ELF-1 (cell line): Measurements from ENCODE around the gene RASAL2.
"Not testable (repeated sequence)": the region's sequence is repeated elsewhere in the genome, so short reads cannot be mapped to it uniquely, and the experiment has no call there.

Experiments
- DNase-seq: peaks from one replicate; pipeline ENCODE4 v3.0.0-alpha.2; 2016; ENCODE audit warnings: low read depth, low spot score

Gene RASAL2

DNA sequence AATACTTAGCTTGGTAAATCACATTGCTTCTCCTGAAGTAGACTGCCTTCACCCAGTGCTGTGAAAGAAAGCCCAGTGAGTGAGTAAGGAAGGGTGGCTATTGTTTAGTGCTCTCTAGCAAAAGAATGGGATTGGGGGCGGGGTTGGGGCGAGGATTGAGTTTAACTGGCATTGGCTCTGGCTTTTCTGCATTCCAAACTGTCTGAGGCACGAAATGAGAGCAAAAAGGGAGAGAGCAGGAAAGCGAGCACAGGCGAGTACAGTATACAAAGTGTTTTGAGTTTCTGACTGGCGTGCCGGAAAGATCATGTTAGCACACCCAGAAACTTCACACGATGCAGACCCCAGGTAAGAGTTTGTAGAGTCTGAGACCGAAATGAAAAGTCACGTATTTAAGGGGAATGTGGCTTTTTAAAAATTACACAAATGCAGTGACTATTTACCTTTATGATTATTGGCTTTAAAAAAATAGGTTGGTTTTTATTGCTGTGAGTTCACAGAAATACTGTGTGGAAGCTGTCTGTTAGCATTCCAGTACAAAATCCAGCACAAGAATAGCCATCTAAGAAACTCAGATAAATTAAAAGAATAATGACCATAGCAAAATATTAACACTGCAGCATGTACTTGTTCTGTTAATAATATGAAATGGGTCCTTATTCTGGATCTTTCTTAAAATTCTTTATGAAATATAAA lies 247.5 kb downstream of the RASAL2 start:
- peak; percentile 94 for DNase-seq

DNA sequence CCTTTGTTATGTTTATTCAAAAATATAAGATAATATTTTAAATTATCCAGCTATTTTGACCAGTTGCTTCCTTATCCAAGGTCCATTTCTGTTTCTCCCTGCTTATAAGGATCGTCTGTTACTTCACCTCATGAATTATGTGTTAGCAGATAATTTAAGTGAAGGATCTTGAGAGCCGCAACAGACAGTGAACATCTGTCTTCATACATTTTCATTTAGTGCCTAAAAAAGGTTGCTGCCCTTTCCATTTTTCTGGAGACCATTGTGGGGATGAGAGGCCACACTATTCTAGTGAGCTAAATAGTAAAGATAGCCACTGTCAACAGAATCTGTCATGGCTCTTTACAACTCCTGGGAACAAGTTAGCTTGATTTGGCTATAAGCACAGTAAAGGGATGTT lies 248.8 kb downstream of the RASAL2 start:
- DNase-seq: no peak

DNA sequence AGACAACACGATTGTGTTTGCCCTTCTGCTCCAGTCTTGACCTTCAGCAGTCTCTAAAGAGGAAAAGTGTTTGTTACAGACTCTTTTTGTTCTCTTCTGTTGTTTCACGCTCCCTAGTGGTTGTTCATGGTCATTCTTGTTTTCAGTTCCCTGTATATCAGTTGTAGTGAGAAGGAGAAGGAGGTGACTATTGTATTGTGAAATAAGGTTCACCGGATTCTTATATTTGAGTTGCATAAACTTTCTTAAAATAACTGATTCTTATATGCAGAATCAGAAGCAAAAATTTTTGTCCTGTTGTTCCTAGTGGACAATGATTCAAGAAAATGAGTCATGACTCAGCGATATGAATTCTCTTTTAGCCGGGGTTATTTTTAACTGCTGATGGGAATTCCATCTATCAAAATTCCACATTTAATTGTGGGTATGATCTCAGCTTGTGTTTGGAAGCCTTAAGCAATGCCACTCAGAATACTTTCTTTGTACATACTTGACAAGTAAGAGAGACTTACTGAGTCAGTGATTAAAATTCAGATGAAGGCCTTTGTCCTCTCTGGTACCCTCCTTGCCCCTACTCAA lies 250.7 kb downstream of the RASAL2 start:
- no peak for DNase-seq

DNA sequence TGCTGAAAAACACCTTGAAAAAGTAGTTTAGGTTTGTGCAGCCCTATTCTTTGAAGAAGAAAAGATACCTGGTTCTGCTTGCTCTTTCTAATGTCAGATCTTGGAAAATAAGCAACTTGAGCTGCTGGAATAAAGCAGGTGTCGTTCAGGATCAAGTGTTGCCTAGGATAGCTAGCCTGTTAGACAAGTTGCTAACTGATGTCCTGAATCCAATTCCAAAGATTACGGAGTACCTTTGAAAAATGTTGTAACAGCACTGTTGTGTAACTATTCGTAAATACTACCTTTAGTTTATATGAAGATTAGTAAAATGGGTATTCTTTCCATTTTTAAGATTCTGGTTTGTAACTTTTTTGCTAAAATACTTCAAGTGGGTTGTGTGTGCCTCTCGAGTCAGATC lies 251.3 kb downstream of the RASAL2 start:
- no peak for DNase-seq

DNA sequence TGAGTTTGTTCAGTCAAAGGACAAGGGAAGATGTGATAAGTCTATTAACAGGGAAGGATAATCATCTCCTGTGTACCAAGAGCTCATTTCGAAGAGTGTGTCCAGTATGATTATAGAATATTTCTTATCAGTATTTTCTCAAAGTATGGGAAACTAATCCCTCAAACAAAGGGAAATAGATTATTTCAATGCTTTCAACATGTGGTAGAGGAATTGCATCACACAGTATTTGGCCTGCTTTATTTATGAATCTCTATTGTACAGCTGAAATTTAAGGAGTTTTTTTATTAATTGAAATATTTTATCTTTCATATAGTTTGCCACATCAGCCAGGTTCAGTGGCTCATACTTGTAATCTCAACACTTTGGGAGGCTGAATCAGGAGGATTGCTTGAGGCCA lies 251.9 kb downstream of the RASAL2 start:
- DNase-seq: no peak

DNA sequence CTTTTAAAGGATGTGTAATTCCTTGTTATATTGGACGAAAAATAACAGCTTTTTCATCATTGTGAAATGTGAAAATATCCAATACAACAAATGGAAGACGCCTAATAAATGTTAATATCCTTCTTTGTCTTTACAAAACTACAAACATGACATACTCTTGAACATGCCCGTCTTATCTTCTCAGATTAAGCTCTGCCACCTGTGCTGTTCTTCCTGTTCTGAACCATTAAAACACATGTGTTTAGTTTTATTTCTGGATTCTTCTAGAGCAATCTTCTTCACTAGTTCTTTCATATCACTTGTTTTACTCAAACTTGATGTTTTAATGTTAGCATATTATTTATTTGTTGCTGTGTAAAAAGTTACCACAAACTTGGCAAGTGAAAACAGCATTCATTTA lies 255.9 kb downstream of the RASAL2 start:
- DNase-seq: no peak

DNA sequence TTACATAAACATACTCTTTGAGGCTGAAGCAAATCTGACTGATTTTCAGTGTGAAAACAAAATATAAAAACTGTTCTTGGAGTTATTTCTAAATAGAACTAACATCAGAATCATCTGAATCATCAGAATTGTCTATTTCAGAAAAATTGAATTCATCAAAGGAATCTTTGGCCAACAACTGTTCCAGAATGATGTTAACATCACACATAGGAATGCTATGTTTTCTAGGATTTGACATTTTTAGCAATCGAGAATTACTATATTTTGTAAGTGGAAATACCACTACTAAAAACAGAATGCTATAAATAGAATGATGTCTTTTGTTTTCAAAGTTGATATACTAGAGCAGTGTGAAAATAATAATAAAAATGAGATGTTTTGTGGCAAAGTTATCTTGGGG lies 258.0 kb downstream of the RASAL2 start:
- DNase-seq: not testable (repeated sequence)

DNA sequence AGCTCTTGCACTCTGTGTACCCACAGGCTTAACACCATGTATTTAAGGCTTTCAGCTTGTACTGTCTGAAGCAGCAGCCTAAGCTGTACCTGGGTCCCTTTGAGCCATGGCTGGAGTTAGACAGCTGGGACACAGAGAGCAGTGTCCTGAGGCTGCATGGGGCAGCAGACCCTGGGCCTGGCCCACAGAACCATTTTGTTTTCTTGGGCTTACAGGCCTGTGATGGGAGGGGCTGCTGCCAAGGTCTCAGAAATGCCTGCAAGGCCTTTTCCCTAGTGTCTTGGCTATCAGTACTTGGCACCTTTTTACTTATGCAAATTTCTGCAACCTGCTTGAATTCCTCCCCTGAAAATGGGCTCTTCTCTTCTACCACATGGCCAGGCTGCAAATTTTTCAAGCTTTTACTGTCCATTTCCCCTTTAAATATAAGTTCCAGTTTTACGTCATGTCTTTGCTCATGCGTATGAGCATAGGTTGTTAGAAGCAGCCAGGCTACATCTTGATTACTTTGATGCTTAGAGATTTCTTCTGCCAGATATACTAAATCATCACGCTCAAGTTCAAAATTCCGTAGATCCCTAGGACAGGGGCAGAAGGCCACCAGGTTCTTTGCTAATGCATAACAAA lies 259.0 kb downstream of the RASAL2 start:
- DNase-seq: no peak

DNA sequence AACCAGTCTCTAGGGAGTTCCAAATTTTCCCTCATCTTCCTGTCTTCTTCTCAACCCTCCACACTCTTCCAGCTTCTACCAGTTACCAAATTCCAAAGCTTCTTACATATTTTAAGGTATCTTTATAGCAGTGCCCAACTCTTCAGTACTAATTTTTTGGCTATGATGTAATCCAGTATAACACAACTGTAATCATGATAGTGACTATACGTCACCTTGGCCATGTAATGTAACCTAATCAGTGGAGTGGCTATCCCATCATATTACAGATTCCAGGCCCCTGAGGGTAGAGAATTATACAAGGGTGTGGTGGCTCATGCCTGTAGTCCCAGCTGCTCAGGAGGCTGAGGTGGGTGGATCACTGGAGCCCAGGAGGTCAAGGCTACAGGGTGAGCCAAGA lies 259.6 kb downstream of the RASAL2 start:
- DNase-seq: no peak

DNA sequence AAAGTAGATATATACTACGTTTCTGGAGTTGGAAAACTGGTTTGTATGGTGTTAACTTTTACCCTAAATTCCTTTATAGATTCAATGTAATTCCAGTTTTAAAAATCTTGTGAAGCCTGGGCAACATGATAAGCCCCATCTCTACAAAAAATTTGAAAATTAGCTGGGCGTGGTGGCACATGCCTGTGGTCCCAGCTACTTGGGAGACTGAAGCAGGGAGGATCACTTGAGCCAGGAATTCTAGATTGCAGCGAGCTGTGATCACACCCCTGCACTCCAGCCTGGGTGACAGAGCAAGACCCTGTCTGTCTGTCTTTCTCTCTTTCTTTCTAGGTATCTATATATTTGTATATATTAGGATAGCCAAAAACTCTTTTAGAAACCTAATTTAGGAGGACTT lies 260.9 kb downstream of the RASAL2 start:
- DNase-seq: no peak

DNA sequence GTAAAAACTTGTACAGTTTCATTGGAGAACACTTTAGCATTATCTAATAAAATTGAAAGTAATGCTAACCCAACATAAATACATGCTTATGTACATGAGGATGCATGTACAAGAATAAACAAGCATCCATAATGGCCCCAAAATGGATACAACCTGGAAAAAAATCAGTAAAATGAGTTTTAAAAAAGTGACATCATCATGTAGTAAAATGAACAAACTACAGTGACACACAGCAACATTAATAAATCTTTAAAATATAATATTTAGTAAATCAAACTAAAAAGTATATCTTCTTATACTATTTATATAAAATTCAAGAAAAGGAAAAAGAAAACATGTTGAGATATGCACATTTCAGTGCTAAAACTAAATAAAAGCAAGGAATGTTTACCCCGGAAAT lies 262.4 kb downstream of the RASAL2 start:
- no peak for DNase-seq

DNA sequence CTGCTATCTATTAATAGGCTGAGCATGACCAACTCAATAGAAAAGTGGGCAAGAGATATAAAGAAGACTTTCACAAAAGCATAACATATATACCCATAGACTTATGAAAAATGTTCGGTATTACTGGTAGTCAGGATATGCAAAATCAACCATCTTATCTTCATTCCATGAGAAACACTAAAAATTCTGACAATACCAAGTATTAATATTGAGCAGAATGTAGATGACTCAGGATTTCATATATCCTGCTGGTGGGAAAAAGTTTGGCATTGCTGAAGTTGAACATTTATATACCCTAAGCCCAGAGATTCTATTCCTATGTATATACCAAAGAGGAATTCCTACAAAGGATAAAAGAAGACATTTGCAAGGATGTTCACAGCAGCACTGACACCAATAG lies 264.6 kb downstream of the RASAL2 start:
- DNase-seq: no peak

DNA sequence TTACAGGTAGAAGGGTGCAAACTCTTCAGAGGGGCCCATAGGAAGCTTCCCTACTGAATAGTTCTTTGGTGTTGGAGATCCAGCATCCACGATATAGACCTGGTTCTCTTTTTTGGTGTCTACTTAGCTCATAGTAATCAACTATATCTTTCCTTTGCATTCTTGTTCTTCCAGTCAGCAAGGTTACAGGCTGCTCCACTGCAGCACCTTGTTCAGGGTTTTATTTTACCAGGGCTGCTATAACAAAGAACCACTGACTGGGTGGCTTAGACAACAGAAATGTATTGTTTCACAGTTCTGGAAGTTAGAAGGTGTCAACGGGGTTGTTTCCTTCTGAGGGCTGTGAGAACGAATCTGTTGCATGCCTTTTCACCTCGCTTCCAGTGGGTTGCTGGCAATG lies 266.5 kb downstream of the RASAL2 start:
- no peak for DNase-seq

DNA sequence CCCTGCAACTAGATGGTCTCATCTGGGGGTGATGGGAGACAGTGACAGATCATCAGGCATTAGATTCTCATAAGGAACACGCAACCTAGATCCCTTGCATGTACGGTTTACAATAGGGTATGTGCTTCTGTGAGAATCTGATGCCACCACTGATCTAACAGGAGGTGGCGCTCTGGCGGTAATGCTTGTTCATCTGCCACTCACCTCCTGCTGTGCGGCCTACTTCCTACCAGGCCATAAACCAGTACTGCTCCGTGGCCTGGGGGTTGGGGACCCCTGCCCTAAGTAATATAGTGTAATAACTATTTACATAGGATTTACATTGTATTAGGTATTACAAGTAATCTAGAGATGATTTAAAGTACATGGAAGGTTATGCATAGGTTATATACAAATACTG lies 267.9 kb downstream of the RASAL2 start:
- DNase-seq: no peak

DNA sequence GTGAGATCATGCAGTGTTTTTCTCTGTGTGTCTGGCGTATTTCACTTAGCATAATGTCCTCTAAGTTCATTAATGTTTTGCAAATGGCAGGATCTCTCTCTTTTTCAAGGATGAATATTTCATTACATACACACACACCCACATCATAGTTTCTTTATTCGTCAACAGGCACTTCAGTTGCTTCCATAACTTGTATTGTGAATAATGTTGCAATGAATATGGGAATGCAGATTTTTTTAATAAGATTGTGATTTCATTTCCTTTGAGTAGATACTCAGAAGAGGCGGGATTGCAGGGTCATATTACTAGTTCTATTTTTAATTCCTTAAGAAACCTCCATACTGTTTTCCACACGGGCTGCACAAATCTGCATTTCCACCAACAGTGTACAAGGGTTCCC lies 268.8 kb downstream of the RASAL2 start:
- no peak for DNase-seq

DNA sequence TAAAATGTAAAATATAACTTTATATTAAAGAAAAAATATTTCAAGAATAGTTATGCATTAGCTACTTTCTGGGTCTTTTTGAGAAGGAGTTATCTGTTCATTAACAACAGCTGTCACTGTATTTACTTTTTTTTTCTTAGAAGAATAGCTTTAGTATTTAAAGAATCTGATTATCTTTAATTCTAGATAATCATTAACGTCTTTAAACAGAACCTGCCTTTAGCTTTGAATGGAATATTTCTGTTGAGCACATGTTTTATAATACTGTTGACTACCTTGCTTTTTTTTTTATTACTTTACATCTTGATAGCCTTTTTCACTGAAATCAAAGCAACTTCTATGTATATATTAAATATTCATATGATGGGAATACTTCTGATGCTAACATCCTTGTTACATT lies 270.9 kb downstream of the RASAL2 start:
- no peak for DNase-seq

DNA sequence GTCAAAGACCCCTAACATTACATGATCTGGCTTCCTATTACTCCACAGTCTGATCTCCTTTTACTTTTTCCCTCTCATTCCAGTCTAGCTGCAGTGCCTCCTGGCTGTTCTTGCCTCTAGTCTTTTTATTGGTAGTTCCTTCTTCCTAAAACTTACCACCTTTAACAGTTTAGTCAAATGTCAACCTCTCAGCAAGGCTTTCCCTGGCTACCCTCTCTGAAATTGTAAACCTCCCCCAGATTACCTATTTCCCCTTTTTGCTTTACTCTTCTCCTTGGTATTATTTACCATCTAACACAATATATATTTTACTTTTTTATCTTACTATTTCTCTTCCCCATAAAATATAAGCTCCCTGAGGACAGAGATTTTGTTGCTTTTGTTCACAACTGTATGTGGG lies 273.2 kb downstream of the RASAL2 start:
- no peak for DNase-seq

DNA sequence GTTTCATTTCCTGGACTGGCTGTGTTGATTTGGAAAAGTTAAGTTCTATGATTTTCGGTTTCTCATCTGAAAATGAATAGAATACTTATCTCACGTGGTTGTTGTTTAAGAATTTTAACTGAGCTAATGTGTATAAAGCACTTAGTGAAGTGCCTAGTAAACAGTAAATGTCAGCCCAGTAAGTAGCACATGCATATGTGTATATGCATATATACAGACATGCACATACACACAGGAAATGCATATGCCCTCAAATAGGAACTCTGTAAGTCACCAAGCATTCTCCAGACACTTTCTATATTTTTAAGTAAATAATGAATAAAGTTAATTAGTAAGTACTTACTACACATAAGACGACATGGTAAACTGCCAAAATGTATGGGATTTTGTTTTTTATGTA lies 274.3 kb downstream of the RASAL2 start:
- no peak for DNase-seq

DNA sequence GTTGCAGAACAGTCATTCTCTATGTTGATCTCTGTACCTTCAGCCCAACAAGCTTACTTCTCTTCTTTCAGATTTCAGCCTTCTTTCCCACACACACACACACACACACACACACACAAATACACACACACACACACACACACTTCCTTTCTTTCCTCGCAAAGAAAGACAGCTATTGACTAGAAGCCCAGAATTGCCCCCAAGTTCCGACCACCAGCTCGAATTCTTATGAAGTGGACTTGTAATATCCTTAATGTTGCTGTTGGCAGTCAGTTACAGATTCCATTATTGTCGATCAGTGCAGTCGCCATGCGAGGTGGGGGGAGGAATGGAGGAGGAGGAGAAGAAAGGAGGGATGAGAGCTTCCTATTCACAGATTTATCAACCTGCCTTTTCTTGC lies 277.3 kb downstream of the RASAL2 start:
- no peak for DNase-seq

DNA sequence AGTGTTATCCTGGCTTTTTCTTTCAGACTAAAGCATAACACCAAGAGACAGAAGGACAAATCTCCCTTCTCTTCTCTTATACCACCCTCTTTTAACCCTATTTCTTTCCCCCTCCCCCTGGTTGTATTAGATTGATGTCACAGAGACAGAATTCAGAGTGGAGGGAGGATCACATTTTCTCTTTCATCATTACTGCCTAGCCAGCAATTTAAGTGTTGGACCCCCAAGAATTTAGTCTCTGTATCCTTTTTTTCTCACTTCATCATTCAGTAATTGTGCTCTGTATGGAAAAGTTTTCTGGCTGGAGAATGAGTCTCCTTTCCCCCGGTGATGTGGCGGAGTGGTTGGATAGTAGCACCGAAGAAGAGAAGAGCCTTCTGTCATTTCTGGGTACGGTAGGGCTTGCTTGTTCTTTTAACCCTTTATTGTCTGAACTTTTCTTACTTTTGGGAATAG lies 278.1 kb downstream of the RASAL2 start:
- DNase-seq: no peak

DNA sequence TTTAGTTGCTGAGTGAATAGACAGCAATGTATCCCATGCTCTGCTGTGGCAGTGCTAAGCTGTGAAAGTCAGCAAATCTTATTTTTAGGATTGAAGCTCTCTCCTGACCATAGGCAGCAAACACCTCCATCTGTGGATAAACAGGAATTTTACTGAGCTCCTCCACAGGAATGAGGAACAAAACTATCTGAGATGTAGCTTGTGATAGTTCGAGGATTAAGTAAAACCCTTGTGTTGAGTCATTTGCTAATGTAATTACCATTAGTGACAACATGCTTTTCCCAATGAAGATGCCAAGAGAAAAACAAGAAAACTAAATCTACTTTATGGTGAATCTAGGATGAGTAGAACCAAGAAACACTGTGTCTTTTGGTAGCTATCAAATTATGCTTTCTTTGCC lies 280.1 kb downstream of the RASAL2 start:
- no peak for DNase-seq

DNA sequence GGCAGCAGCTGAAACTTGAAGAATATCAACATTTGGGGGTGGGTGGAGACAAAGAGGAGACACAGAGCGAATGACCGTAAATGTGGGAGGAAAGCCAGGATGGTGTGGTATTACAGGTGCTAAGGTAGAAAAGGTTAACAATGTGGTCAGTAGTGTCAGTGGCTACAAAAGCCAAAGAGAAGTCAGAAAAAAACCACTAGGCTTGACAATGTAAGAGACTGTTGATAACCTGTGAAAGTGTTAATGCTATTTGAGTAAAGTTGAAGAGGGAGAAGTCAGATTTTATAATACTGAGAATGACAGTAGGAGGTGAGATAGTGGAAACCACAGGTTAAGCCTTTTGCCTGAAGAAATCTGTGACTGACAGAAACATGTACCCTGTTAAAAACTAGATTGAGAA lies 282.1 kb downstream of the RASAL2 start:
- DNase-seq: no peak

DNA sequence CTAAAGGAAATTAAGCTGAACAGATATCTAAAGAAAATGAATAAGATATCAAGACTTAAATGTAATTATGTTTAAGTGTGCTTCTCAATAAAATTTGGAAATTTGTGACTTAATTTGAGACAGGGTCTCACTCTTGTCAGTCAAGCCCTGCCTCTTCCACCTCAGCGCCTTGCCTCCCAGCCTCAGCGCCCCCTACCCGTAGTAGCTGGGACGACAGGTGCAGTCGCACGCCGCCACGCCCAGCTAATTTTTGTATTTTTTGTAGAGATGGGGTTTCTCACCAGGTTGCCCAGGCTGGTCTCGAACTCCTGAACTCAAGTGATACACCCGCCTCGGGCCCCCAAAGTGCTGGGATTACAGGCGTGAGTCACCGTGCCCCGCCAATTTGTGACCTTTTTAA lies 285.9 kb downstream of the RASAL2 start:
- DNase-seq: peak; percentile 73
